ENCODE results near the gene PCMTD2.

DNA sequence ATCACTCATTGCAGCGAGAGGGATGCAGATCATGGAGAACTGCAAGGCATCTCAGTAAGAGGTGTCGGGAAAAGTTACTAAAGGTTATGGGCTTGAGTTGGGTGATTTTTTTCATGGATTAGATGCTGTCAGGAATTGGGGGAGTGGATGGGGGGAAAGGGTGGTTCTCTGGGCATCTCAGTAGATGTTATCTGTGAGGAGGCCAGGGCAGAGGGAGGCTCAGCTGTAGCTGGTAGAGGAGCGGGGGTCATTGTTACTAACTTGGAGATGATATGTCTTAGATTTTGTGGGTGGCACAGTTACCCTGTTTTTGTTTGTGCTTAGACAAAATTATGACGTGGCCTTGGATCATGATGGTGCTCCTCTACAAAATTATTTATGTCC lies 2.6 kb upstream of the PCMTD2 start:
- TF ChIP-seq, protein P1, sequence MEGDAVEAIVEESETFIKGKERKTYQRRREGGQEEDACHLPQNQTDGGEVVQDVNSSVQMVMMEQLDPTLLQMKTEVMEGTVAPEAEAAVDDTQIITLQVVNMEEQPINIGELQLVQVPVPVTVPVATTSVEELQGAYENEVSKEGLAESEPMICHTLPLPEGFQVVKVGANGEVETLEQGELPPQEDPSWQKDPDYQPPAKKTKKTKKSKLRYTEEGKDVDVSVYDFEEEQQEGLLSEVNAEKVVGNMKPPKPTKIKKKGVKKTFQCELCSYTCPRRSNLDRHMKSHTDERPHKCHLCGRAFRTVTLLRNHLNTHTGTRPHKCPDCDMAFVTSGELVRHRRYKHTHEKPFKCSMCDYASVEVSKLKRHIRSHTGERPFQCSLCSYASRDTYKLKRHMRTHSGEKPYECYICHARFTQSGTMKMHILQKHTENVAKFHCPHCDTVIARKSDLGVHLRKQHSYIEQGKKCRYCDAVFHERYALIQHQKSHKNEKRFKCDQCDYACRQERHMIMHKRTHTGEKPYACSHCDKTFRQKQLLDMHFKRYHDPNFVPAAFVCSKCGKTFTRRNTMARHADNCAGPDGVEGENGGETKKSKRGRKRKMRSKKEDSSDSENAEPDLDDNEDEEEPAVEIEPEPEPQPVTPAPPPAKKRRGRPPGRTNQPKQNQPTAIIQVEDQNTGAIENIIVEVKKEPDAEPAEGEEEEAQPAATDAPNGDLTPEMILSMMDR (IDR thresholded peaks at IDR 0.05; ENCODE audit: insufficient read depth, low read length, poor library complexity, severe bottlenecking): no peak
- TF ChIP-seq EZH2phosphoT487 (conservative IDR thresholded peaks at IDR 0.05; ENCODE audit: low read length): no peak
